HG03565 (cell line): ENCODE data around the gene TYW3.
"Not testable (repeated sequence)": the region's sequence is repeated elsewhere in the genome, so short reads cannot be mapped to it uniquely, and the experiment has no call there.

Experiments used
- ATAC-seq: cut with Tn5 transposase; IDR thresholded peaks from one replicate; pipeline ENCODE4 v1.9.1; 2021; ENCODE audit warnings: mild to moderate bottlenecking, moderate library complexity; ENCODE audit not compliant: unreplicated experiment

TYW3 gene

DNA sequence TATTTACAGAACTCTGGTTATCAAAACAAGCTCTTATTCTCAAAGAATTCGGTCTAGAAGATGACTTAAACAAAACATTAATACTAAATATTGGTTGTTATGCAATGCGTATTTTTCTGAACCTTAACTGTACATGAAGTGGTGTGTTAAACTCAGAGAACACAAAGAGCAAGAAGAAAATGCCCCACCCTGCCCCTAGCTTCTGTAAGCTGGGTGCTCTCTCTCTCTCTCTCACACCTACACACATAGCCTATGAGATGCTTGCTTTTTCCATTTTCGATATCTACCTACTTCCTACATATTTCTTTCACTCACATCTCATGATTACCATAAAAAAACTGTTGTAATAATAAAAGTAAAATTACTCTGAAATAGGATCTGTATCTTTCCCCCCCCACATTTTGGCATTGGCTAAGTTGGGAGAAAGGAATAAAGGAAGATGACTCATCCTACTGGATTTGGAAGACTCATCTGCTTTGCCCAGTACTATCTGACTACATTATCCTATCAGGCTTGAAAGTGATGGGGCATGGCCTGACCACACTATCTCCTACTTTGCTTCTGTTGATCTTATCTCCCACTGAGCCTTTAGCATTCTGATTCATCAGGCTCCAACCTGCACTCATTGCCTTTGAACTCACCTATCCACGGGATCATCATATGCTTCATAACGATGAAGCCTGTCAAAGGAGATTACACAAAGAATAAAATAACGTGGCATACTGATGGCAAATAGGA is 3.0 kb upstream of the TYW3 start:
- ATAC-seq = no peak

DNA sequence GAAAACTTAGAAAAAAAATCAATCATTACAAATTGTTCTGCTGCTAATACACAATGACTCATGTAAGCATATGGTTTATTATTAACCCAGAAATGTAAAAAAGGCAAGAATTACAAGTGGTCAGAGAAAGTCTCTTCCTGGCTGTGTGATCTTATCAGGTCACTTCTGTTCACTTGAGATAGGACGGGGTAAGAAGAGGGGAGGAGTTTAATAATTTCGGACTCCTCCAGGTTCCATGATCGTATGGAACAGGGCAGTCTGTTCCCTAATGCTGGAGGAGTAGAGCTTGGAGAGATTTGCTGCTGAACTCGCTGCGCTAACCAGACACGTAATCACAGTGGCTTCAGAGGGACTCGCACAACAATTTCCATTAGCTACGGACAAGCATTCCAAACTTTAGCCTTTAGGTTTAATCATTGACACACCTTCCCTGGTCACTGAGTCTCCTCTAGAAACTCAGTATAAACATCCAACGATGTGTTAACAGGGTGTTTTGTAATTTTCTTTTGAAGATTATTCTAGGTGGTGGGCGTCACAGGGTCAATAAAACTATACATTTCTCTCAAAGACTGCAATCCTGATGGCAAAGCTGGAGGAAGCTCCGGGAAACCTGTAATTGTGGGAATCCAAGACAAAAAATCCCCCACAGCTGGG is 1.4 kb upstream of the TYW3 start:
- peak; percentile 20 for ATAC-seq

DNA sequence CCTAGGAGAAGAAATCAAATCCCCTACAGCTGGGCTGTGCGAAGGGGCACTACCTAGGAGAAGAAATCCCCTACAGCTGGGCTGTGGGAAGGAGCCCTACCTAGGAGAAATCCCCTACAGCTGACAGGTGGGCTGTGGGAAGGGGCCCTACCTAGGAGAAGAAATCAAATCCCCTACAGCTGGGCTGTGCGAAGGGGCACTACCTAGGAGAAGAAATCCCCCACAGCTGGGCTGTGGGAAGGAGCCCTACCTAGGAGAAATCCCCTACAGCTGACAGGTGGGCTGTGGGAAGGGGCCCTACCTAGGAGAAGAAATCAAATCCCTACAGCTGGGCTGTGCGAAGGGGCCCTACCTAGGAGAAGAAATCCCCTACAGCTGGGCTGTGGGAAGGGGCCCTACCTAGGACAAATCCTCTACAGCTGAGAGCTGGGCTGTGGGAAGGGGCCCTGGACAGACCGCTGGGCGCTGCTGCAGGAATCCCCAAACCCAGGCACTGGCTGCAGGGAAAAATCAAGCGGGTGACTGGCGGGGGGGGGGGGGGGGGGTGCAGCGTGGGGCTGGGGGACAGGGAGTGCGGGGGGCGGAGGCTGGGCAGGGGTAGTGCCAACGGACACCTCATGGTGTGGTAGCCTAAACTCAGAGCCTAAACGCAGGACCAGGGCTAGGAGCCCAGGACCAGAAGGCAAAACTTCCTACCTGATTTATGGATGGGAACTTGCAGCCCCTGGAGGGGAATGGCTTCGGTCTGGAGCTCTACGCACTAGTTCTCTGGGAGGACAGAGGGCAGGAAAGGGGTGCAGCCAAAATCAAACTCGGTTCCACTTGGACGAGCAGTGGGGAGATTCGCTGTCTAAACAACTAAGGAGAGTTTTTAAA is 643 bp upstream of the TYW3 start:
- ATAC-seq = peak; percentile 1

DNA sequence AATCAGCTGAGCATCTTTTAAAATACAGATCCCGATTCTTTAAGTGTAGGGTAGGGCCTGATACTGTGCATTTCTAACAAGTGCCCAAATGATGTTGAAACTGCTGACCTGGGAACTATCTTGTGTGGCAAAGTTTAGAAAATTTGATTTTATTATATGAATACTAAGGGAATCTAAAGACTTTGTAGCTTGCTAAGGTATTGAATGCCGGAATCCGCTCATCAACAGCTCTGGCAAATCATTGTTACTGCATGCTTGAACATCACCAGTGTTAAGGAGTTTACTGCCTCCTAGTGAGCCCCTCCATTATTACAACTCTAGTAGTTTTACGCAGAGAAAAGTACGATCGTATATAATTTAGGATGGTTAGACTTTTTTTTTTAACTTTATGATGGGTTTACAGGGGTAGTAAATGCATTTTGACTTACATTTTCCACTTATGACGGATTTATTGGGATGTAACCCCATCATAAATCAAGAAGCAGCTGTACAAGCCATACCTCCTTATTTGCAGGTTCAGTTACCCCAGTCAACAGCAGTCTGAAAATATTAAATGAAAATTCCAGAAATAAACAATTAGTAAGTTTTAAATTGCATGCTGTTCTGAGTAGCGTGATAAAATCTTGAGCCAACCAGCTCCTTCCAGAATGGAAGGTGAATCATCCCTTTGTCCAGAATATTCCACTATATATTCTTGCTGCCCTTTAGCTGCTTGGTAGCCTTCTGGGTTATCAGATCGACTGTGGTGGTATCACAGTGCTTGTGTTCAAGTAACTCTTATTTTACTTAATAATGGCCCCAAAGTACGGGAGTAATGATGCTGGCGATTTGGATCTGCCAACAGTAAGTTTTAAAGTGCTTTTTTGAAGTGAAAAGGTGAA is 892 bp downstream of the TYW3 start:
- peak; percentile 53 for ATAC-seq

DNA sequence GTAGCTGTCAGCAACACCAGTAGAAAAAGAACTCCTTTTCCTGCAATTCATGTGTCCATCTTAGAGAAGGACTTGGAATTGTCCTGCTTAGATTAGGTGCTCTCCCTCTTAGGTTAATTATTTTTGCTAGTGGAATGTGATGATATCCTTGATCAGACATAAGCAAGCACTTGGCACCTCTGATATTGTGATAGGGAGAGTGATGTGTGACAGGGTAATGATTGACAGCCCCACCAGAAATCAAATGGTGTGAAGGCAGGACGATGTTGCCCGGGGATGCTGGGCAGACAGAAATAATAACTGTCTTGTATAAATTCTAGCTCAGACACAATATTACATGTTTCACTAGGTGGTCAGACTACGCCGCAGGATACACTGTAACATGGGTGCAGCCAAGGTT is 4.4 kb downstream of the TYW3 start:
- ATAC-seq = no peak

DNA sequence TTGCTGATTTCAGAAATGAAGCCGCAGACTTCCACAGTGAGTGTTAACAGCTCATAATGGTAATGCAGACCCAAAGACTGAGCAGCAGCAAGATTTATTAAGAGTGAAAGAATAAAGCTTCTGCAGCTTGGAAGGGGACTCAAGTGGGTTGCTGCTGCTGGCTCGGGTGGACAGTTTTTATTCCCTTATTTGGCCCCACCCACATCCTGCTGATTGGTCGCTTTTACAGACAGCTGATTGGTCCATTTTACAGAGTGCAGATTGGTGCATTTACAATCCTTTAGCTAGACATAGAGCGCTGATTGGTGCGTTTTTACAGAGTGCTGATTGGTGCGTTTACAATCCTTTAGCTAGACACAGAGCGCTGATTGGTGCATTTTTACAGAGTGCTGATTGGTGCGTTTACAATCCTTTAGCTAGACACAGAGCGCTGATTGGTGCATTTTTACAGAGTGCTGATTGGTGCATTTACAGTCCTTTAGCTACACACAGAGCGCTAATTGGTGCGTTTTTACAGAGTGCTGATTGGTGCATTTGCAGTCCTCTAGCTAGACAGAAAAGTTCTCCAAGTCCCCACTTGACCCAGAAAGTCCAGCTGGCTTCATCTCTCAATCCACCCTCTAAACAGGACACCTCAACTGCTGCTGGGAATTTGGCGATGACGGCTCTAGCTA is 7.5 kb downstream of the TYW3 start:
- ATAC-seq = not testable (repeated sequence)

DNA sequence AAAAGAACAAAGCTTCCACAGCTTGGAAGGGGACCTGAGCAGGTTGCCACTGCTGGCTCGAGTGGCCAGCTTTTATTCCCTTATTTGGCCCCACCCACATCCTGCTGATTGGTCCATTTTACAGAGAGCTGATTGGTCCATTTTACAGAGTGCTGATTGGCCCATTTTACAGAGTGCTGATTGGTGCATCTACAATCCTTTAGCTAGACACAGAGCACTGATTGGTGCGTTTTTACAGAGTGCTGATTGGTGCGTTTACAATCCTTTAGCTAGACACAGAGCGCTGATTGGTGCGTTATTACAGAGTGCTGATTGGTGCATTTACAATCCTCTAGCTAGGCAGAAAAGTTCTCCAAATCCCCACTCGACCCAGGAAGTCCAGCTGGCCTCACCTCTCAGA is 12.3 kb downstream of the TYW3 start:
- ATAC-seq = not testable (repeated sequence)

DNA sequence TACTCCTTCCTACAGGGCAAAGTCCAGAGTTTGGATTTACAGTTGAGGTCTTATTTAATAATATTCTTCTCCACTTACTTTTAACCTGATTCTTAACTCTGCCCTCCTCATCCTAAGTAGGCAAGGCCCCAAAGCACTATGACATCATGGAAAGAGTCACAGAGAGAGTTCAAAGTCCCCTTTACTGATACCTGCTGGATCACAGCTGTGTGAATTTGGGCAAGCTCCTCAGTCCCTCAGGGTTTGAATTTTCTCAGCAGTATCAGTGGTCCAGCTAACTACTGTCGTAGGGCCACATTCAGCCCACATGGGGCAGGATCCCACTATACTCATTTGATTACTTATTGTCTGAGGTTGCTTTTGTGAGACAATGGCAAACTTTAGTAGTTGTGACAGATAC is 16.0 kb downstream of the TYW3 start:
- ATAC-seq = peak; percentile 58

DNA sequence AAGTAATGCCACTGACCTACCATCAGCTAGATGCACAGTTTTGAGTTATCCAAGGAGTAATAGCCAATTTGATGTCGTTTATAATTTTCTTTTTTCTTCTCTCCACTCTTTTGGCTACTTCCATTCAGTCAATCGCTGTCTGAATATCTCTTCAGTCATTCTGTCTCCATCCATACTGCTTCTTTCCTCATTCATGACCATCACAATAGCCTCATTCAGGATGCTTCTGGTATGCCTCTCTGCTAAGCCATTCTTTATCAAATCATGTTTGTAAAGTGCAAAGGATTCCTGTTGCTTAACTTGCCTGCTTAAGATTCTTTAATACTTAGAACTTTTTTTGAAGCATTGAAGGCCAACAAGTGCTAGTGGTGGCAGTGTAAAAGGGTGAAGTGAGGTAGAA is 20.2 kb downstream of the TYW3 start:
- no peak for ATAC-seq

DNA sequence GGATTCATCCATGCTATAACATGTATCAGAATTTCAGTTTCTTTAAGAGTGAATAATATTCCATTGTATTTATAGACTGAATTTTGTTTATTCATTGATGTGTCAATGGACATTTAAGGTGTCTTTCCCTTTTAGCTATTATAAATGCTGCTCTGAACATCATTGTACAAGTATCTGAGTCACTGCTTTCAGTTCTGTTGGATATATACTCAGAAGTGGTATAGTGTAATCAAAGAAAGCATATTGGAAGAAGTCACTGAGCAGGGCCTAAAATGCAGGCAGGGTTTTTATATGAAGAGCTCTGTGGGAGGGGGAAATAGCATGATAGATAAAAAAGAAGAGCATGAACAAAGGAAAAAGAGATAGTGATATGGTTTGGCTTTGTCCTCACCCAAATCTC is 22.5 kb downstream of the TYW3 start:
- no peak for ATAC-seq

DNA sequence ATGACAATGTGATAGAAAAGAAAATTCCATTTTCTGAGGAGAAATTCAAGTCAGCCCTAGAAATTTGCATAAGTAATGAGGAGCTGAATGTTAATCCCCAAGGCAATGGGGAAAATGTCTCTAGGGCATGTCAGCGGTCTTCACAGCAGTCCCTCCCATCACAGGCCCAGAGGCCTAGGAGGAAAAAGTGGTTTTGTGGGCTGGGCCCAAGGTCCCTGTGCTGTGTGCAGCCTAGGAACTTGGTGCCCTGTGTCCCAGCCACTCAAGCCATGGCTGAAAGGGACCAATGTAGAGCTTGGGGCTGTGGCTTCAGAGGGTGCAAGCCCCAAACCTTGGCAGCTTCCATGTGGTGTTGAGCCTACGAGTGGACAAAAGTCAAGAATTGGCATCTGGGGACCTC is 23.7 kb downstream of the TYW3 start:
- not testable (repeated sequence) for ATAC-seq

DNA sequence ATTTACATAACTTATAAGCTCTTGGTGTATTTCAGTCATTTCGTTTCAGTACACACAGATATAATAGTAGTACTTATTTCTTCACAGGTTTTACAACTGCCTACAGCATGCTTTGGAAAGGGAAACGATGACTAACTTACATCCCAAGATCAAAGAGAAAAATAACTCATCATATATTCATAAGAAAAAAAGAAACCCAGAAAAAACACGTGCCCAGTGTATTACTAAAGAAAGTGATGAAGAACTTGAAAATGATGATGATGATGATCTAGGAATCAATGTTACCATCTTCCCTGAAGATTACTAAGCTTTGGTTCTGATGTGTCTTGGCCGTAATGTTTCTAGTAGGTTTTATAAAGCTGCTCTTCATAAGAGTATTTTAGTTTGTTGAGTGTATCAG is 30.9 kb downstream of the TYW3 start:
- peak; percentile 37 for ATAC-seq

DNA sequence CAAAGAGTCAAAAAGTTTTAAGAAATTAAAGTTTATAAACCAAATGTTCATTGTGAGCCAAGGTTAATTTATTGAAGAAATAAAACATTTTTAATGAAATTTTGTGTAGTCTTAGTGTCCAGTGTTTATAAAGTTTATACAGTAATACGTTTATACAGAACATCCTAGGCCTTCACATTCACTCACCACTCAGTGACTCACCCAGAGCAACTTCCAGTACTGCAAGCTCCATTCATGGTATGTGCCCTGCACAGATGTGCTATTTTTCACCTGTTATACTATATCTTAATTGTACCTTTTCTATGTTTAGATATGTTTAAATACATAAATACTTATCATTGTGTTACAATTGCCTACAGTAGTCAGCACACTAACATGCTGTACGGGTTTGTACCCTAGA is 33.6 kb downstream of the TYW3 start:
- no peak for ATAC-seq

DNA sequence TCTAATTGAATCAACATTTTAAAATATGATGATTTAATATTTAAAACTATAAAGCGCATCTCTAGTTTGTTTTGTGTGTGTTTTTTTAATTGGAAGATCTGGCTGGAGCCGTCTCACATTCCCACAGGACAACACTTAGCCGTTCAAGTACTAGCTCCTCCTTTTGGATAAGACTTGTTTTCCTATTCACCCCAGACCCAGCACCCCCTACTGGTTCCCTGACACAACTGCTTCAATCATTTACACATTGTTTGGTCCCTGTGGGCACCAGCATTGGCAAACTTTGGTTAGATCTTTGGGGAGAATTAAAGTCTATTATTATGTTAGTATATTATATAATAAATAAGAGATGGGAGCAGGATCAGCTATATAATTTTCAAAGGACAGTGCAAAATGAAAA is 34.5 kb downstream of the TYW3 start:
- no peak for ATAC-seq

DNA sequence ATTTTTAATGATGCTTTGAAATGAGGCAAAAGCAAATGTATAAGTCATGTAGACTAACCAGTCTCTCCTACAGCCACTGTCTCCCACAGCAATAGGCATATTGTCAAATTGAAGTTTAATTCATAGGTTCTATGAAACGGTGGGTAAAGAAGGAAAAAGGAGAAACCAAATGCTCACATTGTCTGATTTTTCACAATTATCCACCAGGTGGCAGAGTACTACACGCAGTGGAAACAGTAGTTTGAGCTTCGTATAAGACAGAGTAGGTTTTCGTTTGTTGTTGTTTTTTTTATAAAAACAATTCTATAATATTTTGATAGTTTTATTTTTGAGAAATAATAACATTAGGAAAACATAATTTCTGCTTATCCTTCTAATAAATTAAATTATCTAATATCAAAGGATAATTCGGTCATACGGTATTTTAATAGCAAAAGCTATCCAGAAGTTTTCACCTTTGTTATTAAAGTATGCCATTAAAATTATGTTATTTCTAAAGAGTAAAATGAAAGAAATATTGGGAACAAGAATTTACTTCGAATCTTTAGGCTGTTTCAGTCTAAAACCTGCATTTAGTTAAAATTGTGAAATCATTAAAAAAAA is 39.1 kb downstream of the TYW3 start:
- peak; percentile 93 for ATAC-seq

DNA sequence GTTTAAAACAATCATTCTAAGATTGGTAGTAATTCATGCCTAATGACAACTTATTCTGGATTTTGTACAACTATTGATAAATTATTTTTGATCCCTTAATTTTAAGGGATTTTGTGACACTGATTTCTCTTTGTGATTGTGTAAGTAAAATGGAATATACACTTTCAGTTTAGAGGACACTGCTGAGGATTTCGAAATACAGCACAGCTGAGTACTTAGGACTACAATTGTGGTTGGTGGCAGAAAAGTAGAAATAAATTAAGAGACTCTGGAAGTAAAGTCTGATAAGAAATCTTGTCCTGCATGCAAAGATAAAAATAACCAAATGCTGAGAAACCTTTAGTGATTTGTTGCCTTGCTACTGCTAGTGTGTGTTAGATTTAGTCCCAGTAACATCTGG is 40.0 kb downstream of the TYW3 start:
- ATAC-seq = no peak

DNA sequence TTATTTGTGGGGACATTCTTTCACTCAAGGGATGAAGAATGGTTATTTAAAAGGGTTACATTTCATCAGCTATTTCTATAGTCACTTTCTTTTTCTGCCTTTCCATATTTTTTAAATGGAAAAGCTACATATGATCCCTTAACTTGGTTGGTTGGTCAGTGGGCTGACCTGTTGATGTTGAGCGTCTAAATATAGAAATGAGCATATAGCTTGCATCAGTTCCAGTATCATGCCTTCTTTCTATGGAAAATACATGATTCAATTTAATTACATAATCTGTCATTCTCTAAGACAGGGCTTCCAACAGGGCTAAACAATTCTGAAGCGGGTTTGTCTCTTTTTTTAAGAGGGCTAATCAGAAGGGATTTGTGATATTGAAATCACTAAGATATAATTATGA is 40.6 kb downstream of the TYW3 start:
- ATAC-seq = no peak

DNA sequence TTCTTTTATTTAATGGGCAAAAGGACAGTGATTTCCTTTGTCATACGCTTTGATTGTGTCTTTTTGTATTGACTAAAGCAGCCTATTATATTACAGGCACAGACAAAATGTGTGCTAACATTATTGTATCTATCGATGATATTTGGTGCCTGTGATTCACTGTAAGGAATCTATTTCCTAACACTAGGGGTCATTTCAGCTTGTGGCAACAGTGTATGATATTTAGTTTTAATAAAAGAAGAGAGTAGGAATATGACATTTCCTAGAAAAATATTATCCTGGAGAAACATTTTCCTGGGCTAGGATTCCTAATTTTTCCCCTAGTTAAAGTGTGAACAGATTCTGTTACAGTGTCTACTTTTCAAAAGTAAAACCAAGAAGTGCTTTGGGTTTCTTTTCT is 42.8 kb downstream of the TYW3 start:
- ATAC-seq = no peak

DNA sequence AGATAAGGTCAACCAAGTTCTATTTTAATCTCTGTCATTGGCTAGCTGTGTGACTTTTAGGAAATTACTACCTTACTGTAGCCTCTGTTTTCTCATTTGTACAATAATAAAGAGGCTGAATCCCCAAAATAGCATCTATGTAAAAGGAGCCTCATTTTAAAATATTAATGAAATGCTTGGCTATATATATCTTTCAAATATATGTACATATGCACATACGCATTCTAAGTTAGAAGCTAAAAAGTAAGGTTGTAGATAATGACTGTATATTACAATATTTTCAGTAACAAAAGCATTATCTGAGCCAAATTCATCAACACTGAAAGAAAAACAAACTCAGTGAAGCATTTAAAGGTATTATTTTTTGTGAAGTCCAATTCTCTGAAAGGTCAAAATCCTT is 44.6 kb downstream of the TYW3 start:
- ATAC-seq = no peak

DNA sequence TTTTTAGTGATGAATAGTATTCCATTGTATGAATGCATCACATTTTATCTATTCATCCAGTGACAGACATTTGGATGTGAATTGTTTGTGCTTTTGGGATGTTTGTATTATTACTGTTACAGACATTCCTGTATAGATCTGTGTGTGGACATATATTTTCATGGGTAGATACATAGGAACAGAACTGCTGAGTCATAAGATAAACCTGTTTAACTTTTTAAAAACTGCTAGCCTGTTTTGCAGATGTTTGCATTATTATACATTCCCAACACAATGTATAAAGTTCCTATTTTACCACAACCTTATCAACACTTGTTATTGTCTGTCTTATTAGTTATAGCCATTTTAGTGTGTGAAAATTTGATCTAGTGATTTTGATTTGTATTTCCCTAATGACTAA is 46.8 kb downstream of the TYW3 start:
- no peak for ATAC-seq
